SH-SY5Y (cell line): ENCODE results near the gene KRTAP6-2.

Source experiments
- GATA2 ChIP-seq: IDR thresholded peaks from 2 replicates; pipeline ENCODE4 v1.6.1; 2011; ENCODE audit warnings: mild to moderate bottlenecking, low read depth, low read length
- GATA3 ChIP-seq: IDR thresholded peaks from 2 replicates; pipeline ENCODE4 v1.6.1; 2011; ENCODE audit warnings: low read depth, mild to moderate bottlenecking, low read length, moderate library complexity

The KRTAP6-2 gene

GRCh38 chr21:30600787-30601186, 2.1 kb upstream of the KRTAP6-2 start, which contains the start of gene KRTAP22-1:
Gene KRTAP22-1 (plus strand): TSS chr21:30601087.
- no peak for TF ChIP-seq GATA3
- TF ChIP-seq GATA2, result no peak

- TF ChIP-seq GATA2 (no peak), GATA3 (no peak)
Observed at GRCh38 chr21:30592140-30592539, 6.6 kb downstream of the KRTAP6-2 start, which contains the start of gene KRTAP6-3. Gene KRTAP6-3 (plus strand): TSS chr21:30592440. CDS start chr21:30592446, 6 bp downstream.

GRCh38 chr21:30590297-30590696, 8.4 kb downstream of the KRTAP6-2 start, which contains the start of gene KRTAP22-2:
Gene KRTAP22-2 (minus strand): TSS chr21:30590397.
- TF ChIP-seq GATA2 (no peak), GATA3 (no peak)

- TF ChIP-seq GATA3 (no peak), GATA2 (no peak)
Observed at GRCh38 chr21:30582870-30583269, 15.8 kb downstream of the KRTAP6-2 start.

GRCh38 chr21:30580132-30580531, 18.6 kb downstream of the KRTAP6-2 start:
- TF ChIP-seq GATA3 (no peak), GATA2 (no peak)

GRCh38 chr21:30579346-30579745, 19.4 kb downstream of the KRTAP6-2 start:
- no peak for TF ChIP-seq GATA3
- no peak for TF ChIP-seq GATA2

GRCh38 chr21:30577766-30578165, 20.9 kb downstream of the KRTAP6-2 start:
- TF ChIP-seq GATA2 (no peak), GATA3 (no peak)

- TF ChIP-seq GATA3, result no peak
- TF ChIP-seq GATA2, result no peak
Observed at GRCh38 chr21:30567617-30568016, 31.1 kb downstream of the KRTAP6-2 start.

- TF ChIP-seq GATA3, result no peak
- no peak for TF ChIP-seq GATA2
Observed at GRCh38 chr21:30563630-30564029, 35.1 kb downstream of the KRTAP6-2 start.

- no peak for TF ChIP-seq GATA2
- no peak for TF ChIP-seq GATA3
Observed at GRCh38 chr21:30563072-30563471, 35.6 kb downstream of the KRTAP6-2 start.

- TF ChIP-seq GATA2, result no peak
- no peak for TF ChIP-seq GATA3
Observed at GRCh38 chr21:30561957-30562356, 36.7 kb downstream of the KRTAP6-2 start.

- TF ChIP-seq GATA2 (no peak), GATA3 (no peak)
Observed at GRCh38 chr21:30561264-30561895, 37.3 kb downstream of the KRTAP6-2 start, which contains the start of gene KRTAP19-7. Gene KRTAP19-7 (minus strand): TSS chr21:30561314. CDS start chr21:30561289, 25 bp downstream.

- TF ChIP-seq GATA3 (no peak), GATA2 (no peak)
Observed at GRCh38 chr21:30555095-30555494, 43.6 kb downstream of the KRTAP6-2 start.

- TF ChIP-seq GATA2 (no peak), GATA3 (no peak)
Observed at GRCh38 chr21:30552782-30553181, 45.9 kb downstream of the KRTAP6-2 start.
